ENCODE measurements around the gene PPP2R5C. TPM values are rescaled to one million over a fixed set of nuclear protein-coding genes. Genes with fewer than 3 reads are reported as not detected.
A peak's percentile ranks its signal among the peaks of the same experiment; 100 is the strongest.

The PPP2R5C gene
- polyA plus RNA-seq, 3 donors, result 61.9 to 72.5 (median 64.0) TPM

- WGBS (ENCODE audit: insufficient coverage), result 93% methylated on average over 1 of the region's 3 CpGs
- intact Hi-C loops (cut with micrococcal nuclease), result loop anchor here (2.0 kb wide), 2 partner anchors 30 to 78 kb away; partner anchors contain the start of gene PPP2R5C (in 1 of the 2)
Measured at GRCh38 chr14:101730626-101731186, 30.8 kb upstream of the PPP2R5C start.

More at GRCh38 chr14:101730626-101731186, 30.8 kb upstream of the PPP2R5C start:
- no peak for TF ChIP-seq CTCF (IDR thresholded peaks at IDR 0.05)
- Histone ChIP-seq H3K27ac (ENCODE audit: low read depth in 1 of 2, low read length in 2 of 2) (peak overlapping the region; percentile 85 to 89), H3K4me3 (replicated peaks in 1 of 3; ENCODE audit: low read depth in 2 of 3, low read length in 3 of 3) (peak overlapping the region in 1 of 3 experiments; percentile 46), H3K79me2 (ENCODE audit: insufficient read depth, low read length) (no peaks in the 10 kb centered on the region), H3K9ac (ENCODE audit: insufficient read depth, low read length, poor library complexity, severe bottlenecking) (peak overlapping the region; percentile 45), H3K36me3 (replicated peaks in 1 of 2; ENCODE audit: control insufficient read depth in 1 of 2, insufficient read depth in 2 of 2, low read length in 2 of 2) (no peaks in the 10 kb centered on the region), H3K9me3 (replicated peaks in 1 of 2; ENCODE audit: control insufficient read depth in 1 of 2, insufficient read depth in 1 of 2, low read length in 2 of 2) (peaks cover 10 to 13% of the 10 kb centered on the region in 2 donors), H4K20me1 (ENCODE audit: insufficient read depth, low read length) (no peaks in the 10 kb centered on the region), H3K27me3 (ENCODE audit: control insufficient read depth in 2 of 2, insufficient read depth in 2 of 2, low read length in 2 of 2) (no peaks in the 10 kb centered on the region), H2AFZ (ENCODE audit: insufficient read depth, low read depth, low read length, poor library complexity, severe bottlenecking) (no peak overlapping the region), H3K4me1 (ENCODE audit: control insufficient read depth in 1 of 2, insufficient read depth in 2 of 2, low read length in 2 of 2) (peaks cover 33 to 36% of the 10 kb centered on the region in 2 donors), H3K4me2 (replicated peaks; ENCODE audit: extremely low read depth, low read length, poor library complexity, severe bottlenecking) (peak overlapping the region; percentile 61)
- Mint-ChIP-seq H3K4me1 (peaks cover 39% of the 10 kb centered on the region), H3K27me3 (ENCODE audit: low read depth in 3 of 3) (peaks cover 11 to 18% (median 12%) of the 10 kb centered on the region in 3 donors), H3K27ac (peak overlapping the region; percentile 89 to 97 (median 96)), H3K4me3 (peak overlapping the region in 1 of 2 donors; percentile 68), H3K36me3 (peaks cover 0 to 2% of the 10 kb centered on the region in 2 donors), H3K9me3 (peaks cover 9 to 27% (median 12%) of the 10 kb centered on the region in 7 donors)
- DNase-seq, result no peak

Data from CD14-positive monocyte (primary cell).